NCI-H446 (cell line): ENCODE data around the gene UBALD2.
"Not testable (repeated sequence)": the region's sequence is repeated elsewhere in the genome, so short reads cannot be mapped to it uniquely, and the experiment has no call there.

Experiments used
- DNase-seq, 2 experiments: peaks; one replicate each; lab custom pipeline; 2025; lab: John Stamatoyannopoulos, UW

Gene UBALD2

GRCh38 chr17:76244721-76245120 is 20.4 kb upstream of the UBALD2 start:
- not testable (repeated sequence) for DNase-seq

GRCh38 chr17:76246080-76247066 is 18.8 kb upstream of the UBALD2 start:
- no peak for DNase-seq

- DNase-seq = no peak
These were observed 17.8 kb upstream of the UBALD2 start for GRCh38 chr17:76247304-76247703.

- no peak for DNase-seq
These were observed 16.9 kb upstream of the UBALD2 start for GRCh38 chr17:76248013-76248782.

DNA sequence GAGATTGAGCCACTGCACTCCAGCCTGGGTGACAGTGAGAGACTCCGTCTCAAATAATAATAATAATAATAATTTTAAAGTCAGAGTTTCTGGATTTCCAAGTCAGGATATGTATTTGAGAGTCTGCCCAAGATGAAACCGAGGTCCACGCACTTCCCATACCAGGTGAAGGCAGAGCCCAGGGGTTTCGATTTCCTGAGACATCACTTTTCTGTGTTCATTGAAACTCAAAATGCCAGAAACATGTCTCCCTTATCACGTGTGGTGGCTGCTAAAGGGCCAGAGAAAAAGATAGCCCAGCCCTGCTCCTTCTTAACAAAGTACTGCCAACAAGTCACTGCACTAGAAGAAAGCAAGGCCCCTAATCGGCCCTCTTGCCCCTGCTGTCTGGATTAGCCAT is 15.0 kb upstream of the UBALD2 start:
- no peak for DNase-seq

GRCh38 chr17:76251478-76252039 is 13.6 kb upstream of the UBALD2 start:
- no peak for DNase-seq

GRCh38 chr17:76252040-76252954 is 12.9 kb upstream of the UBALD2 start:
- no peak for DNase-seq

- DNase-seq = not testable (repeated sequence)
These were observed 12.0 kb upstream of the UBALD2 start for GRCh38 chr17:76252967-76253766.

- no peak for DNase-seq
These were observed 11.3 kb upstream of the UBALD2 start for GRCh38 chr17:76253841-76254240.

GRCh38 chr17:76254275-76254674 is 10.9 kb upstream of the UBALD2 start:
- no peak for DNase-seq

DNA sequence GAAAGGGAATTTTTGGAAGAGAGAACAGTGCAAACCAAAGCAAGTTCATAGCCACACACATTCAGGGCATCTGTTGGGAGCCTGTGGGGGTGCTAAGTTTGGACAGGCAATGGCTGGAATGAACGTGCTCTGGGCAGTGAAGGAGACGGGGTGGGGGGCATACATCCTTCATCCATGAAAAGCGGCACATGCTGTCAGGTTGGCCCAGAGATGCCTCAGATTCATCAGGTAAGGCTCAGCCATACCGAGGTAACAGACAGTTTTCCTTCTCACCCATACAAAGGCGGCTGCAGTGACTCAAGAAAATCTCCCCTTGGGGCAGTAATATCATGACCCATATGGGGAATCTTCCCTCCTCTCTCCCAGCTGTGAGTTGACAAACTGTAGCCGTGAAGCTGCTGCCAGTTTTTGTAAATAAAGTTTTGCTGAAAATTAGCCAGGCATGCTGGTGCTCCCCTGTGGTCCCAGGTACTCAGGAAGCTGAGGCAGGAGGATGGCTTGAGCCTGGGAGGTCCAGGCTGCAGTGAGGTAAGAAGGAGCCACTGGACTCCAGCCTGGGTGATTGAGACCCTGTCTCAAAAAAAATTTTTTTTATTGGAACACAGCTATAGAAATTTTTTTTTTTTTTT is 9.2 kb upstream of the UBALD2 start:
- DNase-seq = no peak

GRCh38 chr17:76256430-76257050 is 8.6 kb upstream of the UBALD2 start:
- not testable (repeated sequence) for DNase-seq

GRCh38 chr17:76260220-76260619 is 4.9 kb upstream of the UBALD2 start:
- DNase-seq = no peak

- no peak for DNase-seq
These were observed 4.5 kb upstream of the UBALD2 start for GRCh38 chr17:76260669-76261068.

GRCh38 chr17:76261421-76262215 is 3.5 kb upstream of the UBALD2 start:
- no peak for DNase-seq

DNA sequence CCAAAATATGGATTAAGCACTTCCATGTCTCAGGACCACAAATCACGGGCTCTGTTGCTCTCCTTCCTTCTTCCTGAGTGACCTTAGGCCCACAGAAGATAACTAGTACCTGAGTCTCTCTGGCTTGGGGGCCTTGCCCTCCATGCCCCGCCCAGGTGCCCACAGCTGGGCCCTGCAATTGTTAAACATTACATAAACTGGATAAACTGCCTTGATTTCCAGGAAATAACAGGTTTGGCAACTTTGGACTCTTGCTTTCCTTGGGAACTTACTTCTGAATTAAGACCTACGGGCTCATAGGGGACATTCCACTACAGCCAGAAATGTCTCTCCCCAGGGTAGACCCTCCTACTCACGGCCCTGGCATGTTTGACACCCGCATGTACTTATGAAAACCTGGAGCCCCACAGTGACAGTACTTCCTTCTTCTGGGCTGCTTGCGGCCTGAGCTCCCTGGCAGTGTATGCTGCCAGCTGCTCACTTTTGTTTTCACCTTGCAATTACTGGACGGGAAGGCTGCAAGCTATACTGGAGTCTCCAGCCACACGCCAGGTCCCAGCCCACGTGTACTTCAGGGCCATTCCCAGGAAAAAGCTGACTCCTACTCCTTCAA is 2.3 kb upstream of the UBALD2 start:
- DNase-seq = peak in 1 of 2 experiments; percentile 29

DNA sequence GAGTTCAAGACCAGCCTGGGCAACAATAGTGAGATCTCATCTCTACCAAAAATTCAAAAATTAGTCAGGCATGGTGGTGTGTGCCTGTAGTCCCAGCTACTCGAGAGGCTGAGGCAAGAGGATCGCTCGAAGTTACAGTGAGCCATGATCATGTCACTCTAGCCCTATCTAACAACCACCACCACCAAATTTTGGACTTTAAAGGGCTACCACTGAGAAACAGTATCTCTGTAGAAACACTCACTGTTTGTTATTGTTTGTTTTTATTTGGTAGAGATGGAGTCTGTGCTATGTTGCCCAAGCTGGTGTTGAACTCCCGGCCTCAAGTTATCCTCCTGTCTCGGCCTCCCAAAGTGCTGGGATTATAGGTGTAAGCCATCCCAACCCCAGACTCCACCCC is 1.3 kb upstream of the UBALD2 start:
- DNase-seq = no peak

- DNase-seq = no peak
These were observed 758 bp upstream of the UBALD2 start for GRCh38 chr17:76264425-76264754.
